KMS-11 (cell line): ENCODE measurements around the gene SAP30.

ENCODE experiments used
- H2AFZ ChIP-seq: fragments of 200-600 bp; sonication (generic); 2 replicates; pipeline ENCODE4 v1.6.1; 2016; ENCODE audit warnings: antibody characterized with exemption, mixed run types, low read depth
- H3K27ac ChIP-seq: fragments of 200-600 bp; sonication (generic); 2 replicates; pipeline ENCODE4 v1.6.1; 2016; ENCODE audit warnings: mild to moderate bottlenecking, mixed run types
- H3K27me3 ChIP-seq: fragments of 200-600 bp; sonication (generic); 2 replicates; pipeline ENCODE4 v1.6.1; 2017; ENCODE audit warnings: mild to moderate bottlenecking, low read depth, mixed run types, moderate library complexity; ENCODE audit not compliant: insufficient read depth
- H3K36me3 ChIP-seq: fragments of 200-600 bp; sonication (generic); 2 replicates; pipeline ENCODE4 v1.6.1; 2017; ENCODE audit warnings: mild to moderate bottlenecking, mixed run types; ENCODE audit not compliant: insufficient read depth
- H3K4me1 ChIP-seq: fragments of 200-600 bp; sonication (generic); 2 replicates; pipeline ENCODE4 v1.6.1; 2016; ENCODE audit warnings: mild to moderate bottlenecking, low read depth, mixed run types; ENCODE audit not compliant: poor library complexity, severe bottlenecking
- H3K4me2 ChIP-seq: fragments of 200-600 bp; sonication (generic); 2 replicates; pipeline ENCODE4 v1.7.0; 2016; ENCODE audit warnings: mild to moderate bottlenecking, mixed run types
- H3K4me3 ChIP-seq: fragments of 200-600 bp; sonication (generic); IDR thresholded peaks from 2 replicates; pipeline ENCODE4 v1.6.1; 2017; ENCODE audit warnings: low read depth, low read length, mixed read lengths; ENCODE audit not compliant: insufficient read depth
- H3K79me2 ChIP-seq: fragments of 200-600 bp; sonication (generic); 2 replicates; pipeline ENCODE4 v1.6.1; 2016; ENCODE audit warnings: low read depth, mixed run types; ENCODE audit not compliant: insufficient read depth
- H3K9ac ChIP-seq: fragments of 200-600 bp; sonication (generic); 2 replicates; pipeline ENCODE4 v1.6.1; 2016; ENCODE audit warnings: mild to moderate bottlenecking, mixed run types
- H4K20me1 ChIP-seq: fragments of 200-600 bp; sonication (generic); 2 replicates; pipeline ENCODE4 v1.6.1; 2016; ENCODE audit warnings: mild to moderate bottlenecking, mixed run types; ENCODE audit not compliant: insufficient read depth
- CTCF ChIP-seq: fragments of 200-600 bp; sonication (generic); conservative IDR thresholded peaks from 2 replicates; pipeline ENCODE4 v1.6.1; 2017; ENCODE audit warnings: low read depth, mild to moderate bottlenecking, antibody characterized with exemption, low read length, moderate library complexity, mixed read lengths

SAP30 gene

GRCh38 chr4:173391701-173392100 lies 20.9 kb downstream of the SAP30 start:
- Histone ChIP-seq H3K4me2 (no peak overlapping the region), H3K4me3 (no peak overlapping the region), H3K27me3 (no peaks in the 10 kb centered on the region), H3K4me1 (no peaks in the 10 kb centered on the region), H3K9ac (no peak overlapping the region), H3K79me2 (no peaks in the 10 kb centered on the region), H3K36me3 (no peaks in the 10 kb centered on the region), H2AFZ (no peak overlapping the region), H4K20me1 (no peaks in the 10 kb centered on the region), H3K27ac (no peak overlapping the region)
- TF ChIP-seq CTCF, result no peak

- no peak overlapping the region for H3K4me3 ChIP-seq
- H3K27ac ChIP-seq, result no peak overlapping the region
- no peaks in the 10 kb centered on the region for H3K27me3 ChIP-seq
- H3K36me3 ChIP-seq, result no peaks in the 10 kb centered on the region
- H2AFZ ChIP-seq, result no peak overlapping the region
- peaks cover 11% of the 10 kb centered on the region for H3K4me1 ChIP-seq
- H4K20me1 ChIP-seq, result no peaks in the 10 kb centered on the region
- H3K79me2 ChIP-seq, result no peaks in the 10 kb centered on the region
- no peak for TF ChIP-seq CTCF
- no peak overlapping the region for H3K4me2 ChIP-seq
- no peak overlapping the region for H3K9ac ChIP-seq
These were observed 26.9 kb downstream of the SAP30 start for GRCh38 chr4:173397604-173398003.

DNA sequence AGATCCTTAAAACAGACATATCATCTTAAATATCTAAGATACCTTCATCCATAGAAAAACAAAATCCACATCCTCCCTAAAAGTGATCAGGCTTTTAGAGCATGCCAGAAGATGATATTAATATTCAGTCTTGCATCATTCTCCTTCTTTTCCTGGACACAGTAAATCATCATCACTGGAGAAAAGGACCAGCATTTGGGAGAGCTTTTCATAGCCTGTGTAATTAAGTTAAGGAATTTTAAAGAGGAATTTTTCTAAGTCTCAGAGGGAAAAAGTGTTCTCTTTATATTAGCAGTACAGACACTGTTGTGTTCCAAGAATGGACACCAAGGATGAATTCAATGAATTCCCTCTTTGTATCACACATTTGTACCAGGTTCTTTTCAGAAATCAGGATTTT lies 27.5 kb downstream of the SAP30 start:
- no peak for TF ChIP-seq CTCF
- Histone ChIP-seq H3K27me3 (no peaks in the 10 kb centered on the region), H3K4me3 (no peak overlapping the region), H3K4me2 (no peak overlapping the region), H3K4me1 (peaks cover 11% of the 10 kb centered on the region), H3K9ac (no peak overlapping the region), H3K27ac (no peak overlapping the region), H2AFZ (no peak overlapping the region), H3K79me2 (no peaks in the 10 kb centered on the region), H3K36me3 (no peaks in the 10 kb centered on the region), H4K20me1 (no peaks in the 10 kb centered on the region)

- Histone ChIP-seq H3K79me2 (no peaks in the 10 kb centered on the region), H3K27ac (no peak within 1 kb of the TSS), H2AFZ (no peak within 1 kb of the TSS), H3K9ac (no peak within 1 kb of the TSS), H4K20me1 (no peaks in the 10 kb centered on the region), H3K4me2 (no peak within 1 kb of the TSS), H3K4me1 (peaks cover 11% of the 10 kb centered on the region), H3K27me3 (no peaks in the 10 kb centered on the region), H3K4me3 (no peak within 1 kb of the TSS), H3K36me3 (no peaks in the 10 kb centered on the region)
- no peak for TF ChIP-seq CTCF
These were observed 28.1 kb downstream of the SAP30 start, which contains the start of gene SCRG1 for GRCh38 chr4:173398779-173399415. Gene SCRG1, minus strand, starts transcription at chr4:173399116. Its CDS starts 7,702 bp downstream, at chr4:173391414.
